Activated CD4-positive, alpha-beta T cell treated with anti-CD3 and anti-CD28 coated beads, Interleukin-2, amount 50 U/mL, for 1 hour (primary cell): Measurements from ENCODE around the gene LY6G6F.

ENCODE experiments used
- DNase-seq: peaks from one replicate; pipeline ENCODE4 v3.0.0-alpha.2; 2020

The LY6G6F gene

DNA sequence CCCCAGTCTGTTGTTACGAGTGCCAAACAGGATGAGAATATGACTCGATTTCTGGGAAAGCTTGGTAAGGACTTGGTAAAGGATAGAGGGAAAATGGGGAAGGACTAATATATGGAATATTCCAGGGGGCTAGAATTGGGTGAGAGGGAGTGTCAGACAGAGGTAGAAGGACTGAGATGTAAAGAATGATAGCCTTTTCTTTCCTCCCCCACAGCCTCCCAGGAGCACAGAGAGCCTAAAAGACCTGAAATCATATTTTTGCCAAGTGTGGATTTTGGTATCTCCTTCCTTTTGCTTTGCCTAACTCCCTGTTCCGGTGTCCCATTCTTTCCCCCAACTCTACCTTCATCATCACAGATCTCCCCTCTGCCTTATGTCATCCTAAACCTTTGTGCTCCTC lies 36.2 kb downstream of the LY6G6F start:
- DNase-seq: no peak

DNA sequence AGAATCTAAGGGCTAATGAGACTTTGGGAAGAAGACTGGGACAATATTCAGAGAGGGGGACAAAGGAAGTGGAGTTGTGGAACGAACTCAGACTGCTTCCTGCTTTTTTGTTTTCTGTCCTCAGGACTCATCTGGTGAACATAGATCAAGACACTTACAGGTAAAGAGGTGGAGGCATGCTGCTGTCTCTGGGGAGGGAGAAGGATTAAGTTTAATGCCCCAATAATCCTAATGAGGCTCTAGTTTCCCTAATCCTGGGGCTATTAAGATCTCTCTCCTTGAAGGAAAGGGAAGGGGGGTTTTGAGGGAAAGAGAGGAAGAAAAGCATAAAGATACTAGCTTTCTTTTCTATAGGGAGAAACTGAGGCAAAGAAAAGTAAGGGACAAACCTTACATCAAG lies 37.8 kb downstream of the LY6G6F start:
- no peak for DNase-seq

DNA sequence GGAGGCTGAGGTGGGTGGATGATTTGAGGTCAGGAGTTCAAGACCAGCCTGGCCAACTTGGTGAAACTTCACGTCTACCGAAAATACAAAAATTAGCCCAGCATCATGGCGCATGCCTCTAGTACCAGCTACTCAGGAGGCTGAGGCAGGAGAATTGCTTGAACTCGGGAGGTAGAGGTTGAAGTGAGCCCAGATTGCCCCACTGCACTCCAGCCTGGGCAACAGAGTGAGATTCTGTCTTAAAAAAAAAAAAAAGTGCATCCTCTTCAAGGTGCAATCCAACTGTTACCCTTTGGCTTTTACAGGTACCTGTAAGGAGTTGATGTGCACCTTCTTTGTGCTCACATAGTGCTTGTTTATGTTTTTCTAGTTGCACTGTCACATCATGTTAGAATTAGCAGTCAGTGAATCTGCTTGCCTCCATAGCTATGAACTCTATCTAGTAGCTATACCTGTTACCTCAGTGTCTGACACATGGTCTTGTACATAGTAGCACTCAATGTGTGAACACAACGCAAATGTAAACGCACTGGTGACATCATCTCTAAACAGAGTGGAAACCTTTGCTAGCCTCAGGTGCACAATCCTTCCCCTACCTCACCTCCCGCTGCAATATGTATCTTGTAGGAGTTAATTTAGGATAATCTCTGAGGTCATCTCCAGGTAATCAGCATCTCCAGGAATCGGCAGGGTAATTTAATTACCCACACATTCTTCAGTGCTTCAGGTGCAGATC lies 42.8 kb downstream of the LY6G6F start:
- no peak for DNase-seq

GRCh38 chr6:31750411-31751022 lies 43.9 kb downstream of the LY6G6F start:
- no peak for DNase-seq

- DNase-seq: no peak
These were observed 46.2 kb downstream of the LY6G6F start for GRCh38 chr6:31752739-31753319.

DNA sequence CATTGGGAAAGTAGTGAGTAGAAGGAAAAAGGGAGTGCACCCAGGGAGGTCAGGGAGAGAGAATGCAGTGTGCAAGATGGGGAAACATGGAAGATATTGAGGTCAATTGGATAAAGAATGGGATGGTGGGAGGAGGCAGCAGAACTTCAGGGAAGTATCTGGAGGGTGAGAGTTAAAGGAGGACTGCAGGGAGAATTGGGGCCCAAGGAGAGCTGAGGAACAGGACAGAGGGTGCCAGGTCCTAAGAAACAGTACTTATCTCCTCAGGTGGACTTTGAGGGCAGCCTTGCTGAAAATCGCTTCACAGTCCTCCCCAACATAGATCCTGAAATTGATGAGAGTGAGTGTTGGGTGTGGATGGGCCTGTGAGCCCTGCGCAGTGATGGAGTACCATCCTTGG lies 51.6 kb downstream of the LY6G6F start:
- DNase-seq: no peak
